K562 (cell line): Measurements from ENCODE around the gene NKD1. TPM values are rescaled to one million over a fixed set of nuclear protein-coding genes. Genes with fewer than 3 reads are reported as not detected.

Experiments used
- CBX1 ChIP-seq: sonication (generic); IDR thresholded peaks from 2 replicates; pipeline ENCODE4 v1.6.1; 2016; ENCODE audit warnings: antibody characterized with exemption, low read depth, mild to moderate bottlenecking
- DLX4 ChIP-seq: fragments of 250-450 bp; sonication (Bioruptor Pico); IDR thresholded peaks from 2 replicates; pipeline ENCODE4 v1.6.1; 2021; ENCODE audit warnings: mild to moderate bottlenecking
- E2F3 ChIP-seq: fragments of 250-450 bp; sonication (Bioruptor Pico); IDR thresholded peaks from 2 replicates; pipeline ENCODE4 v1.4.0; 2020; ENCODE audit warnings: mild to moderate bottlenecking
- FOXP1 ChIP-seq: sonication (generic); formaldehyde crosslinking; IDR thresholded peaks from 2 replicates; pipeline ENCODE4 v1.8.0; 2022; ENCODE audit warnings: mild to moderate bottlenecking, missing genetic modification reagents
- GTF2E2 ChIP-seq: fragments of 200-800 bp; sonication (Bioruptor generic); IDR thresholded peaks from 2 replicates; pipeline ENCODE4 v1.6.1; 2016; ENCODE audit warnings: missing genetic modification characterization, missing compliant biosample characterization
- GTF3C2 ChIP-seq: IDR thresholded peaks from 3 replicates; pipeline ENCODE4 v1.6.1; 2011; ENCODE audit warnings: borderline replicate concordance, mild to moderate bottlenecking, moderate library complexity; ENCODE audit not compliant: insufficient read length; ENCODE audit errors: extremely low read depth
- HDAC6 ChIP-seq: IDR thresholded peaks from 2 replicates; pipeline ENCODE4 v1.6.1; 2012; ENCODE audit warnings: low read depth, mild to moderate bottlenecking, control low read depth, inconsistent platforms, low read length, moderate library complexity
- HMG20B ChIP-seq: fragments of 250-450 bp; sonication (Bioruptor Pico); IDR thresholded peaks from 2 replicates; pipeline ENCODE4 v1.5.0; 2021; ENCODE audit warnings: mild to moderate bottlenecking
- JUN ChIP-seq, 2 experiments: sonication (generic) in 1 of 2; formaldehyde crosslinking in 1 of 2; IDR thresholded peaks; 2 replicates each; pipeline versions ENCODE4 v1.6.1 to v1.8.0; 2012 to 2022; ENCODE audit warnings: borderline replicate concordance in 2 of 2, mild to moderate bottlenecking in 2 of 2, improper control_type of control experiment in 1 of 2, low read depth in 1 of 2, low read length in 1 of 2, missing genetic modification reagents in 1 of 2
- KDM5B ChIP-seq: fragments of 200-600 bp; sonication (generic); IDR thresholded peaks from 2 replicates; pipeline ENCODE4 v1.6.1; 2012; ENCODE audit warnings: low read depth, mild to moderate bottlenecking, moderate library complexity, low read length, control low read depth, inconsistent platforms; ENCODE audit not compliant: insufficient replicate concordance
- NCOA6 ChIP-seq: fragments of 450-650 bp; IDR thresholded peaks from 2 replicates; pipeline ENCODE4 v1.6.1; 2017; ENCODE audit warnings: mild to moderate bottlenecking
- PCBP2 ChIP-seq: fragments of 200-400 bp; formaldehyde crosslinking; IDR thresholded peaks from 2 replicates; pipeline ENCODE4 v1.6.1; 2018; ENCODE audit warnings: low read length, low read depth, mild to moderate bottlenecking, moderate library complexity; ENCODE audit not compliant: poor library complexity, severe bottlenecking
- RAD21 ChIP-seq, 2 experiments: fragments of 250-450 bp in 1 of 2; fragments of 450-650 bp in 1 of 2; sonication (Bioruptor Pico) in 1 of 2; formaldehyde crosslinking in 1 of 2; IDR thresholded peaks in 1 of 2; conservative IDR thresholded peaks in 1 of 2; 2 replicates each; pipeline versions ENCODE4 v1.4.0 to v1.8.0; 2020 to 2022; ENCODE audit warnings: mild to moderate bottlenecking in 2 of 2, moderate library complexity in 1 of 2
- RAD51 ChIP-seq: fragments of 450-650 bp; IDR thresholded peaks from 2 replicates; pipeline ENCODE4 v1.7.1; 2016; ENCODE audit warnings: low read depth, mild to moderate bottlenecking, borderline replicate concordance
- RBM15 ChIP-seq: fragments of 200-400 bp; formaldehyde crosslinking; IDR thresholded peaks from 2 replicates; pipeline ENCODE4 v1.6.1; 2018; ENCODE audit warnings: mild to moderate bottlenecking, low read length, moderate library complexity; ENCODE audit not compliant: insufficient read depth
- RBM39 ChIP-seq: fragments of 200-400 bp; formaldehyde crosslinking; optimal IDR thresholded peaks from 2 replicates; pipeline ENCODE3; 2018; ENCODE audit warnings: low read depth, low read length
- TBP ChIP-seq: optimal IDR thresholded peaks from 2 replicates; pipeline ENCODE3; 2011; ENCODE audit warnings: low read depth, low read length, improper control_type of control experiment
- TEAD2 ChIP-seq: fragments of 450-650 bp; IDR thresholded peaks from 2 replicates; pipeline ENCODE4 v1.6.1; 2016; ENCODE audit warnings: missing genetic modification characterization, control low read depth, missing compliant biosample characterization
- WHSC1 ChIP-seq: IDR thresholded peaks from one replicate; pipeline ENCODE4 v1.6.1; 2012; ENCODE audit warnings: low read length, control low read depth, inconsistent platforms
- XRCC5 ChIP-seq: fragments of 200-400 bp; formaldehyde crosslinking; IDR thresholded peaks from 2 replicates; pipeline ENCODE4 v1.6.1; 2017; ENCODE audit warnings: low read depth, mild to moderate bottlenecking, low read length
- ZNF232 ChIP-seq: sonication (generic); formaldehyde crosslinking; IDR thresholded peaks from 2 replicates; pipeline ENCODE4 v1.8.0; 2022; ENCODE audit warnings: mild to moderate bottlenecking, missing genetic modification reagents
- ZNF699 ChIP-seq: fragments of 250-450 bp; sonication (Bioruptor Pico); IDR thresholded peaks from 2 replicates; pipeline ENCODE4 v1.8.0; 2021; ENCODE audit warnings: mild to moderate bottlenecking, moderate library complexity; ENCODE audit not compliant: insufficient replicate concordance
- polyA plus RNA-seq, 8 experiments: library from polyadenylated mRNA; depleted of rRNA in 4 of 8; stranded (reverse) in 5 of 8; unstranded in 3 of 8; fragments of >200 nt; fragmentation: Nextera tagmentation in 2 of 8; fragmentation: Illumina TruSeq in 1 of 8; extraction: Ambion mirVana in 2 of 8; extraction: Trizol in 1 of 8; gene quantifications; 2 replicates each; pipeline versions ENCODE4 v1.2.1 to v1.2.3, GENCODE V29; 2011 to 2014; ENCODE audit warnings: inconsistent platforms in 1 of 8, missing spikeins in 1 of 8
- total RNA-seq, 7 experiments: library from RNA; depleted of rRNA in 6 of 7; stranded (reverse); fragments of >200 nt in 6 of 7; fragmentation: Illumina TruSeq in 2 of 7; extraction: Trizol in 2 of 7; gene quantifications; 2 replicates each; pipeline versions ENCODE4 v1.2.1 to v1.2.3, GENCODE V29; 2011 to 2021; ENCODE audit warnings: low replicate concordance in 1 of 7
- TF ChIP-seq, protein P1 (sequence below), 3 experiments: IDR thresholded peaks in 2 of 3; conservative IDR thresholded peaks in 1 of 3; 2 replicates each; pipeline ENCODE4 v1.5.1; 2011 to 2012; ENCODE audit warnings: low read length in 3 of 3, mild to moderate bottlenecking in 3 of 3, control low read depth in 2 of 3, improper control_type of control experiment in 1 of 3, inconsistent platforms in 1 of 3, low read depth in 1 of 3, mixed read lengths in 1 of 3, moderate library complexity in 1 of 3; ENCODE audit not compliant: insufficient read depth in 2 of 3

The NKD1 gene
- total and polyA plus RNA-seq, 9 of the 15 experiments (the other 6 are each of a cell fraction or from before 2014, with no cell fraction given), result under 0.01 to 0.24 (median 0.04) TPM; not detected in 2

DNA sequence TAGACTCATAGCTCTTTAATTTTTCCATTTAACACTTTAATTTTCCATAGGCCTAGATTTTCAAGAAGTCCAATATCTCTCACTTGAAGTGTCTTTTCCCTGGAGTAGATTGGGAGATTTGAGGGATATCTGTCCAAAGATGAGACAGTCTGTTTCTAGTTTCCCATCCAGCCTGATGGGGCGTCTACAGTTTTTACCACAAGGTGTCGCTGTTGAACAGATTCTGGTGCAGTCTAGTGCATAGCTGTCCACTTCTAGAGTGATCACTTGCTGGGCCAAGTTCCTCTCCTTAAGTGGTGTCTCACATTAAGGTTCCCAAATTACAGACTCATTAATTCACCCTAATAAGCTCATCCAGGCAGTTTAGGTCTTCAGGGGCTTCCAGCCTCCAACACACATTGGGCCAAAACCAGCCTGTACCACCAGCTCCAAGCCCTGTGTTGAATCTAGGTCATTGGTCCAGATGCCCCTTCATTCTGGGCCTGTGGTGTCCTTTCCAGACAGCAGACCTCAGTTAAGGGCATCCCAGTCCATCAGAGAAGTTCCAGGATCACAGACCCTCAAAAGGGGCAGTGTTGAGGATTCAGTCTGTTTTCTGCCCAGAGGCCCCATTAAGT, 123.6 kb downstream of the NKD1 start (continued):
- TF ChIP-seq E2F3 (CRISPR knock-in tag), result no peak
- no peak for TF ChIP-seq TEAD2 (tag)
- TF ChIP-seq, protein P1, sequence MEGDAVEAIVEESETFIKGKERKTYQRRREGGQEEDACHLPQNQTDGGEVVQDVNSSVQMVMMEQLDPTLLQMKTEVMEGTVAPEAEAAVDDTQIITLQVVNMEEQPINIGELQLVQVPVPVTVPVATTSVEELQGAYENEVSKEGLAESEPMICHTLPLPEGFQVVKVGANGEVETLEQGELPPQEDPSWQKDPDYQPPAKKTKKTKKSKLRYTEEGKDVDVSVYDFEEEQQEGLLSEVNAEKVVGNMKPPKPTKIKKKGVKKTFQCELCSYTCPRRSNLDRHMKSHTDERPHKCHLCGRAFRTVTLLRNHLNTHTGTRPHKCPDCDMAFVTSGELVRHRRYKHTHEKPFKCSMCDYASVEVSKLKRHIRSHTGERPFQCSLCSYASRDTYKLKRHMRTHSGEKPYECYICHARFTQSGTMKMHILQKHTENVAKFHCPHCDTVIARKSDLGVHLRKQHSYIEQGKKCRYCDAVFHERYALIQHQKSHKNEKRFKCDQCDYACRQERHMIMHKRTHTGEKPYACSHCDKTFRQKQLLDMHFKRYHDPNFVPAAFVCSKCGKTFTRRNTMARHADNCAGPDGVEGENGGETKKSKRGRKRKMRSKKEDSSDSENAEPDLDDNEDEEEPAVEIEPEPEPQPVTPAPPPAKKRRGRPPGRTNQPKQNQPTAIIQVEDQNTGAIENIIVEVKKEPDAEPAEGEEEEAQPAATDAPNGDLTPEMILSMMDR (IDR thresholded peaks at IDR 0.05 in 2 of 3, conservative IDR thresholded peaks at IDR 0.05 in 1 of 3; ENCODE audit: insufficient read depth in 2 of 3, low read depth in 1 of 3, low read length in 3 of 3), result peak; percentile 74 to 80 (median 77)
- no peak for TF ChIP-seq WHSC1
- TF ChIP-seq RAD21 (CRISPR knock-in tag; conservative IDR thresholded peaks at IDR 0.05 in 1 of 2, IDR thresholded peaks at IDR 0.05 in 1 of 2), result peak; percentile 79 to 89
- TF ChIP-seq CBX1, result peak; percentile 79; the same call in 1 of the 2 replicates
- no peak for TF ChIP-seq RBM15
- no peak for TF ChIP-seq DLX4 (CRISPR knock-in tag)
- no peak for TF ChIP-seq XRCC5
- no peak for TF ChIP-seq NCOA6
- TF ChIP-seq ZNF232, result no peak
- no peak for TF ChIP-seq PCBP2
- no peak for TF ChIP-seq KDM5B
- no peak for TF ChIP-seq JUN (IDR thresholded peaks at IDR 0.05; ENCODE audit: borderline replicate concordance, low read depth, low read length)
- TF ChIP-seq JUN (CRISPR knock-in tag; IDR thresholded peaks at IDR 0.05; ENCODE audit: borderline replicate concordance), result no peak
- no peak for TF ChIP-seq GTF2E2
- no peak for TF ChIP-seq ZNF699 (CRISPR knock-in tag)
- TF ChIP-seq GTF3C2, result no peak
- no peak for TF ChIP-seq RAD51
- no peak for TF ChIP-seq FOXP1
- TF ChIP-seq RBM39, result no peak
- TF ChIP-seq HMG20B (CRISPR knock-in tag), result no peak
- TF ChIP-seq TBP, result no peak
- no peak for TF ChIP-seq HDAC6
